GM23338 (cell line): ENCODE data around the gene SH3TC1. TPM values are rescaled to one million over a fixed set of nuclear protein-coding genes. Genes with fewer than 3 reads are reported as not detected.

Experiments
- ATAC-seq: fragments of 200-7000 bp; cut with Tn5 transposase; 3 replicates; pipeline ENCODE4 v1.9.1; 2020
- DNase-seq: peaks from one replicate; pipeline ENCODE4 v3.0.0-alpha.2; 2015; ENCODE audit warnings: low spot score
- H2AFZ ChIP-seq: fragments of 200-600 bp; sonication (generic); 2 replicates; pipeline ENCODE4 v1.8.0; 2016; ENCODE audit warnings: antibody characterized with exemption, mild to moderate bottlenecking, moderate library complexity
- H3F3A ChIP-seq: fragments of 200-600 bp; sonication (generic); replicated peaks from 2 replicates; pipeline ENCODE4 v1.8.0; 2017; ENCODE audit warnings: antibody characterized with exemption, mixed run types, low read depth
- H3K27ac ChIP-seq: fragments of 200-600 bp; sonication (generic); 2 replicates; pipeline ENCODE4 v1.6.1; 2016; ENCODE audit warnings: low read depth
- H3K27me3 ChIP-seq: fragments of 200-600 bp; sonication (generic); 2 replicates; pipeline ENCODE4 v1.8.0; 2016; ENCODE audit warnings: mild to moderate bottlenecking, mixed run types, moderate library complexity; ENCODE audit not compliant: insufficient read depth
- H3K36me3 ChIP-seq: fragments of 200-600 bp; sonication (generic); 2 replicates; pipeline ENCODE4 v1.8.0; 2016; ENCODE audit warnings: mild to moderate bottlenecking; ENCODE audit not compliant: insufficient read depth
- H3K4me1 ChIP-seq: fragments of 200-600 bp; sonication (generic); 2 replicates; pipeline ENCODE4 v1.8.0; 2016; ENCODE audit warnings: mild to moderate bottlenecking, moderate library complexity; ENCODE audit not compliant: insufficient read depth
- H3K4me2 ChIP-seq: fragments of 200-600 bp; sonication (generic); 2 replicates; pipeline ENCODE4 v1.7.1; 2017; ENCODE audit warnings: mixed run types
- H3K4me3 ChIP-seq: fragments of 200-600 bp; sonication (generic); 2 replicates; pipeline ENCODE4 v1.6.1; 2016; ENCODE audit warnings: mixed run types
- H3K79me2 ChIP-seq: fragments of 200-600 bp; sonication (generic); replicated peaks from 2 replicates; pipeline ENCODE4 v1.8.0; 2017; ENCODE audit warnings: mild to moderate bottlenecking; ENCODE audit not compliant: insufficient read depth
- H3K9me2 ChIP-seq: fragments of 200-600 bp; sonication (generic); 2 replicates; pipeline ENCODE4 v1.8.0; 2017; ENCODE audit not compliant: insufficient read depth
- H4K20me1 ChIP-seq: fragments of 200-600 bp; sonication (generic); replicated peaks from 2 replicates; pipeline ENCODE4 v1.8.0; 2017; ENCODE audit warnings: mild to moderate bottlenecking; ENCODE audit not compliant: insufficient read depth
- H3K27ac Mint-ChIP-seq: 2 replicates; pipeline ENCODE4 v1.8.0; 2020; ENCODE audit warnings: inconsistent platforms, mild to moderate bottlenecking, moderate library complexity, mixed read lengths
- H3K27me3 Mint-ChIP-seq: 3 replicates; pipeline ENCODE4 v1.8.0; 2022; ENCODE audit warnings: low read depth, mild to moderate bottlenecking, moderate library complexity, mixed read lengths, inconsistent platforms; ENCODE audit not compliant: insufficient read depth, poor library complexity
- H3K36me3 Mint-ChIP-seq: 3 replicates; pipeline ENCODE4 v1.8.0; 2021; ENCODE audit warnings: low read depth, mild to moderate bottlenecking, inconsistent platforms, moderate library complexity, mixed read lengths
- H3K4me1 Mint-ChIP-seq: 3 replicates; pipeline ENCODE4 v1.8.0; 2020; ENCODE audit warnings: mild to moderate bottlenecking, inconsistent platforms, mixed read lengths
- H3K4me3 Mint-ChIP-seq: 3 replicates; pipeline ENCODE4 v1.8.0; 2021; ENCODE audit warnings: moderate library complexity, mild to moderate bottlenecking, inconsistent platforms, mixed read lengths
- H3K9me3 Mint-ChIP-seq: 3 replicates; pipeline ENCODE4 v1.8.0; 2020; ENCODE audit warnings: moderate library complexity, mild to moderate bottlenecking, inconsistent platforms, mixed read lengths
- CREB1 ChIP-seq: fragments of 250-450 bp; sonication (Bioruptor Pico); IDR thresholded peaks from 2 replicates; pipeline ENCODE4 v1.5.0; 2020; ENCODE audit warnings: low read depth, mild to moderate bottlenecking, moderate library complexity
- EZH2 ChIP-seq: fragments of 200-600 bp; sonication (generic); IDR thresholded peaks from one replicate; pipeline ENCODE4 v1.8.0; 2017; ENCODE audit warnings: antibody characterized with exemption, mild to moderate bottlenecking, low read depth; ENCODE audit not compliant: unreplicated experiment
- ZNF114 ChIP-seq: fragments of 250-450 bp; sonication (Bioruptor Pico); IDR thresholded peaks from 2 replicates; pipeline ENCODE4 v1.5.0; 2020; ENCODE audit warnings: mild to moderate bottlenecking, moderate library complexity
- polyA plus RNA-seq: library from polyadenylated mRNA; unstranded; fragments of >200 nt; fragmentation: Nextera tagmentation; extraction: Ambion mirVana; gene quantifications from 2 replicates; pipeline ENCODE4 v1.2.1, GENCODE V29; 2016
- total RNA-seq: library from RNA; depleted of rRNA; stranded (reverse); fragments of >200 nt; shearing (Covaris generic); gene quantifications from 2 replicates; pipeline ENCODE4 v1.2.3, GENCODE V29; 2014
- TF ChIP-seq, protein P1 (sequence below): fragments of 250-450 bp; sonication (Bioruptor Pico); IDR thresholded peaks from 2 replicates; pipeline ENCODE4 v1.5.0; 2020; ENCODE audit warnings: mild to moderate bottlenecking, moderate library complexity
- TF ChIP-seq, protein P2 (sequence below): IDR thresholded peaks from 2 replicates; pipeline ENCODE4 v1.6.1; 2016; ENCODE audit warnings: antibody characterized with exemption
- TF ChIP-seq, protein P3 (sequence below): IDR thresholded peaks from one replicate; pipeline ENCODE4 v1.6.1; 2018; ENCODE audit warnings: antibody characterized with exemption; ENCODE audit not compliant: unreplicated experiment

SH3TC1 gene
- total and polyA plus RNA-seq, 2 experiments from 2014 or later: 0.07 TPM; not detected in 1

DNA sequence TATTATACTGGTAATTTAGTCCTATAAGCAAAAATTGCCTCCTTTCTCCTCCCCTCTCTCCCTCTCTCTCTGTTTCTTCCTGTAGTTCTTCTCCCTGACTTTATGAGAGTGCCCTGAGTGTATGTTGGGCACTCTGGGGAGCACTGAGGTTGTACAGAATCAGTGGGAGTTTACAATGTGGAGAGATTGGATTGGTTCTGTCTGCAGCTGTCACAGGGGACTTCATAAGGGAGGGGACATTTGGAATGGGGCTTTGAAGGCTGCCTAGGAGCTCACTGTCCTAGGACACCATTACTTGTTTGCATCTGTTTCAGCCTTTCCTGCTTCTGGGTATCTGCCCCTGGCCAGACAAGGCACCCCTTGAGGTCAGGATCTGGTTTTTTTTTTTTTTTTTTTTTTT is 22.9 kb downstream of the SH3TC1 start:
- Mint-ChIP-seq H3K27me3 (peaks cover 9% of the 10 kb centered on the region), H3K9me3 (no peaks in the 10 kb centered on the region), H3K4me3 (no peak overlapping the region), H3K36me3 (no peaks in the 10 kb centered on the region), H3K4me1 (peaks cover 23% of the 10 kb centered on the region), H3K27ac (no peak overlapping the region)
- no peaks in the 10 kb centered on the region for H3F3A ChIP-seq
- no peak for DNase-seq
- no peaks in the 10 kb centered on the region for H4K20me1 ChIP-seq
- no peaks in the 10 kb centered on the region for H3K79me2 ChIP-seq
- no peak overlapping the region for H3K4me2 ChIP-seq
- no peak overlapping the region for H3K4me3 ChIP-seq
- peaks cover 11% of the 10 kb centered on the region for H3K4me1 ChIP-seq
- H3K36me3 ChIP-seq: no peaks in the 10 kb centered on the region
- H3K27me3 ChIP-seq: no peaks in the 10 kb centered on the region
- no peaks in the 10 kb centered on the region for H3K9me2 ChIP-seq
- no peak overlapping the region for H2AFZ ChIP-seq
- TF ChIP-seq ZNF114 (CRISPR knock-in tag): no peak
- TF ChIP-seq, protein P1, sequence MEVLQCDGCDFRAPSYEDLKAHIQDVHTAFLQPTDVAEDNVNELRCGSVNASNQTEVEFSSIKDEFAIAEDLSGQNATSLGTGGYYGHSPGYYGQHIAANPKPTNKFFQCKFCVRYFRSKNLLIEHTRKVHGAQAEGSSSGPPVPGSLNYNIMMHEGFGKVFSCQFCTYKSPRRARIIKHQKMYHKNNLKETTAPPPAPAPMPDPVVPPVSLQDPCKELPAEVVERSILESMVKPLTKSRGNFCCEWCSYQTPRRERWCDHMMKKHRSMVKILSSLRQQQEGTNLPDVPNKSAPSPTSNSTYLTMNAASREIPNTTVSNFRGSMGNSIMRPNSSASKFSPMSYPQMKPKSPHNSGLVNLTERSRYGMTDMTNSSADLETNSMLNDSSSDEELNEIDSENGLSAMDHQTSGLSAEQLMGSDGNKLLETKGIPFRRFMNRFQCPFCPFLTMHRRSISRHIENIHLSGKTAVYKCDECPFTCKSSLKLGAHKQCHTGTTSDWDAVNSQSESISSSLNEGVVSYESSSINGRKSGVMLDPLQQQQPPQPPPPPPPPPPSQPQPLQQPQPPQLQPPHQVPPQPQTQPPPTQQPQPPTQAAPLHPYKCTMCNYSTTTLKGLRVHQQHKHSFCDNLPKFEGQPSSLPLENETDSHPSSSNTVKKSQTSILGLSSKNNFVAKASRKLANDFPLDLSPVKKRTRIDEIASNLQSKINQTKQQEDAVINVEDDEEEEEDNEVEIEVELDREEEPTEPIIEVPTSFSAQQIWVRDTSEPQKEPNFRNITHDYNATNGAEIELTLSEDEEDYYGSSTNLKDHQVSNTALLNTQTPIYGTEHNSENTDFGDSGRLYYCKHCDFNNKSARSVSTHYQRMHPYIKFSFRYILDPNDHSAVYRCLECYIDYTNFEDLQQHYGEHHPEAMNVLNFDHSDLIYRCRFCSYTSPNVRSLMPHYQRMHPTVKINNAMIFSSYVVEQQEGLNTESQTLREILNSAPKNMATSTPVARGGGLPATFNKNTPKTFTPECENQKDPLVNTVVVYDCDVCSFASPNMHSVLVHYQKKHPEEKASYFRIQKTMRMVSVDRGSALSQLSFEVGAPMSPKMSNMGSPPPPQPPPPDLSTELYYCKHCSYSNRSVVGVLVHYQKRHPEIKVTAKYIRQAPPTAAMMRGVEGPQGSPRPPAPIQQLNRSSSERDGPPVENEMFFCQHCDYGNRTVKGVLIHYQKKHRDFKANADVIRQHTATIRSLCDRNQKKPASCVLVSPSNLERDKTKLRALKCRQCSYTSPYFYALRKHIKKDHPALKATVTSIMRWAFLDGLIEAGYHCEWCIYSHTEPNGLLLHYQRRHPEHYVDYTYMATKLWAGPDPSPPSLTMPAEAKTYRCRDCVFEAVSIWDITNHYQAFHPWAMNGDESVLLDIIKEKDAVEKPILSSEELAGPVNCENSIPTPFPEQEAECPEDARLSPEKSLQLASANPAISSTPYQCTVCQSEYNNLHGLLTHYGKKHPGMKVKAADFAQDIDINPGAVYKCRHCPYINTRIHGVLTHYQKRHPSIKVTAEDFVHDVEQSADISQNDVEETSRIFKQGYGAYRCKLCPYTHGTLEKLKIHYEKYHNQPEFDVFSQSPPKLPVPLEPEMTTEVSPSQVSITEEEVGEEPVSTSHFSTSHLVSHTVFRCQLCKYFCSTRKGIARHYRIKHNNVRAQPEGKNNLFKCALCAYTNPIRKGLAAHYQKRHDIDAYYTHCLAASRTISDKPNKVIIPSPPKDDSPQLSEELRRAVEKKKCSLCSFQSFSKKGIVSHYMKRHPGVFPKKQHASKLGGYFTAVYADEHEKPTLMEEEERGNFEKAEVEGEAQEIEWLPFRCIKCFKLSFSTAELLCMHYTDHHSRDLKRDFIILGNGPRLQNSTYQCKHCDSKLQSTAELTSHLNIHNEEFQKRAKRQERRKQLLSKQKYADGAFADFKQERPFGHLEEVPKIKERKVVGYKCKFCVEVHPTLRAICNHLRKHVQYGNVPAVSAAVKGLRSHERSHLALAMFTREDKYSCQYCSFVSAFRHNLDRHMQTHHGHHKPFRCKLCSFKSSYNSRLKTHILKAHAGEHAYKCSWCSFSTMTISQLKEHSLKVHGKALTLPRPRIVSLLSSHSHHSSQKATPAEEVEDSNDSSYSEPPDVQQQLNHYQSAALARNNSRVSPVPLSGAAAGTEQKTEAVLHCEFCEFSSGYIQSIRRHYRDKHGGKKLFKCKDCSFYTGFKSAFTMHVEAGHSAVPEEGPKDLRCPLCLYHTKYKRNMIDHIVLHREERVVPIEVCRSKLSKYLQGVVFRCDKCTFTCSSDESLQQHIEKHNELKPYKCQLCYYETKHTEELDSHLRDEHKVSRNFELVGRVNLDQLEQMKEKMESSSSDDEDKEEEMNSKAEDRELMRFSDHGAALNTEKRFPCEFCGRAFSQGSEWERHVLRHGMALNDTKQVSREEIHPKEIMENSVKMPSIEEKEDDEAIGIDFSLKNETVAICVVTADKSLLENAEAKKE (CRISPR knock-in tag): no peak
- TF ChIP-seq, protein P2, sequence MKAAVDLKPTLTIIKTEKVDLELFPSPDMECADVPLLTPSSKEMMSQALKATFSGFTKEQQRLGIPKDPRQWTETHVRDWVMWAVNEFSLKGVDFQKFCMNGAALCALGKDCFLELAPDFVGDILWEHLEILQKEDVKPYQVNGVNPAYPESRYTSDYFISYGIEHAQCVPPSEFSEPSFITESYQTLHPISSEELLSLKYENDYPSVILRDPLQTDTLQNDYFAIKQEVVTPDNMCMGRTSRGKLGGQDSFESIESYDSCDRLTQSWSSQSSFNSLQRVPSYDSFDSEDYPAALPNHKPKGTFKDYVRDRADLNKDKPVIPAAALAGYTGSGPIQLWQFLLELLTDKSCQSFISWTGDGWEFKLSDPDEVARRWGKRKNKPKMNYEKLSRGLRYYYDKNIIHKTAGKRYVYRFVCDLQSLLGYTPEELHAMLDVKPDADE: no peak
- no peak for TF ChIP-seq EZH2
- no peak for TF ChIP-seq CREB1 (CRISPR knock-in tag)
- TF ChIP-seq, protein P3, sequence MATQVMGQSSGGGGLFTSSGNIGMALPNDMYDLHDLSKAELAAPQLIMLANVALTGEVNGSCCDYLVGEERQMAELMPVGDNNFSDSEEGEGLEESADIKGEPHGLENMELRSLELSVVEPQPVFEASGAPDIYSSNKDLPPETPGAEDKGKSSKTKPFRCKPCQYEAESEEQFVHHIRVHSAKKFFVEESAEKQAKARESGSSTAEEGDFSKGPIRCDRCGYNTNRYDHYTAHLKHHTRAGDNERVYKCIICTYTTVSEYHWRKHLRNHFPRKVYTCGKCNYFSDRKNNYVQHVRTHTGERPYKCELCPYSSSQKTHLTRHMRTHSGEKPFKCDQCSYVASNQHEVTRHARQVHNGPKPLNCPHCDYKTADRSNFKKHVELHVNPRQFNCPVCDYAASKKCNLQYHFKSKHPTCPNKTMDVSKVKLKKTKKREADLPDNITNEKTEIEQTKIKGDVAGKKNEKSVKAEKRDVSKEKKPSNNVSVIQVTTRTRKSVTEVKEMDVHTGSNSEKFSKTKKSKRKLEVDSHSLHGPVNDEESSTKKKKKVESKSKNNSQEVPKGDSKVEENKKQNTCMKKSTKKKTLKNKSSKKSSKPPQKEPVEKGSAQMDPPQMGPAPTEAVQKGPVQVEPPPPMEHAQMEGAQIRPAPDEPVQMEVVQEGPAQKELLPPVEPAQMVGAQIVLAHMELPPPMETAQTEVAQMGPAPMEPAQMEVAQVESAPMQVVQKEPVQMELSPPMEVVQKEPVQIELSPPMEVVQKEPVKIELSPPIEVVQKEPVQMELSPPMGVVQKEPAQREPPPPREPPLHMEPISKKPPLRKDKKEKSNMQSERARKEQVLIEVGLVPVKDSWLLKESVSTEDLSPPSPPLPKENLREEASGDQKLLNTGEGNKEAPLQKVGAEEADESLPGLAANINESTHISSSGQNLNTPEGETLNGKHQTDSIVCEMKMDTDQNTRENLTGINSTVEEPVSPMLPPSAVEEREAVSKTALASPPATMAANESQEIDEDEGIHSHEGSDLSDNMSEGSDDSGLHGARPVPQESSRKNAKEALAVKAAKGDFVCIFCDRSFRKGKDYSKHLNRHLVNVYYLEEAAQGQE: no peak
- no peak for ATAC-seq
- no peak overlapping the region for H3K27ac ChIP-seq
